ENCODE data around the gene ICA1. TPM values are rescaled to one million over a fixed set of nuclear protein-coding genes. Genes with fewer than 3 reads are reported as not detected.

Gene ICA1
- total RNA-seq, 1 donor, result 4.3 TPM

DNA sequence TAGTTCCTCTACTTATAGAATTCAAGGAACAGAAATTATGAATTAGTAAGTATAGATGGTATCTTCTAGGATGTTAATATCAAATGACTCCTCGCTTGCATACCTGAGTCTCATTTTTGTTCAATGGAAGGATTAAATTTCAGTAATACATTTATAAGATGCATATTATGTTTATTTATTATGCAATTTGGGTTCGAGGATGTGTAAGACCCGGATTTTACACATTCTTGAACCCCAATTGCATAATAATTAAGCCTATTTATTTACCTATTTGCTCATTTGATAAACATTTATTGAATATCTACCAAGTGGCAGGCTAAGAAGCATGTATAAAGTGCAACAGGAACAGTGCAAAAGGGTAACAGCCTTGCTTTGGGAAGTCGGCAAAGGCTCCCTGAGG lies 52.6 kb downstream of the ICA1 start:
- H3K4me3 ChIP-seq (ENCODE audit: low read depth, low read length), result no peak overlapping the region
- TF ChIP-seq, protein P1, sequence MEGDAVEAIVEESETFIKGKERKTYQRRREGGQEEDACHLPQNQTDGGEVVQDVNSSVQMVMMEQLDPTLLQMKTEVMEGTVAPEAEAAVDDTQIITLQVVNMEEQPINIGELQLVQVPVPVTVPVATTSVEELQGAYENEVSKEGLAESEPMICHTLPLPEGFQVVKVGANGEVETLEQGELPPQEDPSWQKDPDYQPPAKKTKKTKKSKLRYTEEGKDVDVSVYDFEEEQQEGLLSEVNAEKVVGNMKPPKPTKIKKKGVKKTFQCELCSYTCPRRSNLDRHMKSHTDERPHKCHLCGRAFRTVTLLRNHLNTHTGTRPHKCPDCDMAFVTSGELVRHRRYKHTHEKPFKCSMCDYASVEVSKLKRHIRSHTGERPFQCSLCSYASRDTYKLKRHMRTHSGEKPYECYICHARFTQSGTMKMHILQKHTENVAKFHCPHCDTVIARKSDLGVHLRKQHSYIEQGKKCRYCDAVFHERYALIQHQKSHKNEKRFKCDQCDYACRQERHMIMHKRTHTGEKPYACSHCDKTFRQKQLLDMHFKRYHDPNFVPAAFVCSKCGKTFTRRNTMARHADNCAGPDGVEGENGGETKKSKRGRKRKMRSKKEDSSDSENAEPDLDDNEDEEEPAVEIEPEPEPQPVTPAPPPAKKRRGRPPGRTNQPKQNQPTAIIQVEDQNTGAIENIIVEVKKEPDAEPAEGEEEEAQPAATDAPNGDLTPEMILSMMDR (IDR thresholded peaks at IDR 0.05; ENCODE audit: insufficient read depth, low read depth, low read length), result no peak
- DNase-seq (ENCODE audit: low read depth), result no peak

DNA sequence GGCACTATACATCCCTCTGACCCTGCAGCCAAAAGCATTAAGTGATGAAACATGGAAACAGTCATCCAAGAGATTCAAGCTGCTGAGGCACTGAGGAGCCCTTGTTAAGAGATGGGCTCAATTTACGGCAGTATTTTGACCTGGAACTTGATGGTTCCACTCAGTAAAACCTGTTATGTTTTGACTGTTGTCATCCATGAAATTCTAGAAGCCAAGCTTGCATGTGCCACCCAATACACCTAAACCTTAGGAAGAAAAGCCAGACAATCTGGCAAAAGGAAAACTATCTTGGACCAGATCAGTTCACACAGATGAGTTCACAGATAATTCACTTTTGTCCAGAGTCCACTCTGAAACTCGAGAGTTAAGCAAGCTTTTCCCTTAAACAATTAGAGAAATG lies 53.2 kb downstream of the ICA1 start:
- no peak overlapping the region for H3K4me3 ChIP-seq (ENCODE audit: low read depth, low read length)
- no peak for DNase-seq (ENCODE audit: low read depth)
- TF ChIP-seq, protein P1 (IDR thresholded peaks at IDR 0.05; ENCODE audit: insufficient read depth, low read depth, low read length), result no peak

DNA sequence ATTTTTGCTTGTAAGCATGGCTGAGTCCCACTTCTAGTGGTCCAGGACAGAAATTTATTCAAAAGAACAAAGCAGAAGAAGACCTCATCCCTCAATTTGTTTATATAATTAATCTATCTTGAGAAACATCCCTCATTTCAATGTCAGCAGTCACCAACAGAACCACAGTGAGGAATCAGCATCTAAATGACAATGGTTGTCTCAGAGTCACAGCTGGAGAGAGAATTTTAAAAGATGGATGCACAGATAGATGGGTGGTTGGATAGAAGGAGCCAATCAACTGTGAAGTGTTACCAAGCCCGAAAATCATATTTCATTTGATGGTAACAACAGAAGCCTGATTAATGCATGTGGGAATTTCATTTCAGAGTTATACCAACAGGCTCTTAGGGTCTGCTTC lies 55.0 kb downstream of the ICA1 start:
- no peak for DNase-seq (ENCODE audit: low read depth)
- TF ChIP-seq, protein P1 (IDR thresholded peaks at IDR 0.05; ENCODE audit: insufficient read depth, low read depth, low read length), result no peak
- H3K4me3 ChIP-seq (ENCODE audit: low read depth, low read length), result no peak overlapping the region

DNA sequence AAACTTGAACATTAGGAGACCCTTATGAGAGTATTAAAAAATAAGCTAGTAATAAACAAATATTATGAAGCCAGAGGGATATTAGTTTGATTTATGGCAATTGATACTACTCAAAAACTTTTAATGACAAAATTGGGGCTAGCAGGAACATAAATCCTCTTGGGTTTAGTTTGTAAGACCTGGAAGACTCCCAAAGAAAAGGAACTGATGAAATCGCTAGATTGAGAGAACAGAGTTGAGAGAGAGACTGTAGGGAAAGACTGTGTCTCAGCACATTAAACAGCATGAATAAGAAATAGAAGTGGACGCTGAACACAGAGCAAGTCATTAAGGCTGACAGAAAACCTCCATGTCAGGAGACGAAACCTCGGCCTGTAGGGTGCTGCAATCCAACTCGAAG lies 56.4 kb downstream of the ICA1 start:
- no peak for DNase-seq (ENCODE audit: low read depth)
- no peak overlapping the region for H3K4me3 ChIP-seq (ENCODE audit: low read depth, low read length)
- TF ChIP-seq, protein P1 (IDR thresholded peaks at IDR 0.05; ENCODE audit: insufficient read depth, low read depth, low read length), result no peak

DNA sequence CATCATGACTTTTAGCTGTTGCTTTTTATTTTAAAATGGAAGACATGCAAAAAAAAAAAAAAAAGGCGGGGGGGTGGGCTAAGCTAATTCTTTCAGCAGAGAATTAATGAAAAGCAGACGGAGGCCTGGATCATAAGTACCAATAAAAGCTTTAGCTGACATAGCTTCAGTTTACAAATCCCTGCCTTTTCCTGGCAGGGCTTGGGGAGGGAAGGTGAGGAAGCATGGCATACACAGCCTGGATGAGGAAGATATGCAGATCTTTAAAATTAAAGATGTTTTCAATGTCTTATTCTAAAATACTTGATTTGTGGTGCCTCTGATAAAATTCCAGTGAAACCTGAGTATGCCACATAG lies 57.0 kb downstream of the ICA1 start:
- DNase-seq (ENCODE audit: low read depth), result no peak
- TF ChIP-seq, protein P1 (IDR thresholded peaks at IDR 0.05; ENCODE audit: insufficient read depth, low read depth, low read length), result no peak
- H3K4me3 ChIP-seq (ENCODE audit: low read depth, low read length), result no peak overlapping the region

DNA sequence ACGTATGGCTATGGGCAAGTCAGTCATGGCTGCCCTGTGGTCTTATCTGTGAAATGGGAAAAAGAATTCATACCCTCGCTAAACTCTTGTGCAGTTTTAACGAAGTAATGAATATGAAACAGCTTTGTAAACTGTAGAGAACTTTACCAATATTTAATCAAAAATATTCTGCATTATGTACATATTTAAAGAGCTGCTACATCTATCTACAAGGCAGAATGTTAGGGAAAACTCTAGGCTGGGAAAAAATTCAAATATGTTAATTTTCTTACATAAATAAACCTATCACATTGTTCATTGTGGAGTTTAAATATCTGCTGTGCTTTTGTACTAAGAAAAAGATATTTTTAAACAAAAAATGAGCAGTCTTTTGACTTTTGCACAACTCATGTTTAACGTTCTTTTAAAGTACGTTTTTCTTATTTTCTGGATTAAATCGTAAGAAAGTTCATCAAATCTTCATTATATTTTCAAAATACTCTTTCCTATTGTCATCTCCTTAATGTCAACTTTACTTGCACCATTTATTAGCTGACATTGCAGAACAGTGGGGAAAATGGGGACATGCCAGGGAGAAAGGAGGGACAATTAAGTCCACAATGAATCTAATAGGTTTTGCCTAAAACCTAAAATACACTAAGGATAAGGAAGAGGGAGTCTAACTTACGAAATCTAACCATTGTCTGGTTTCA lies 57.5 kb downstream of the ICA1 start:
- TF ChIP-seq, protein P1 (IDR thresholded peaks at IDR 0.05; ENCODE audit: insufficient read depth, low read depth, low read length), result no peak
- no peak for DNase-seq (ENCODE audit: low read depth)
- H3K4me3 ChIP-seq (ENCODE audit: low read depth, low read length), result no peak overlapping the region

DNA sequence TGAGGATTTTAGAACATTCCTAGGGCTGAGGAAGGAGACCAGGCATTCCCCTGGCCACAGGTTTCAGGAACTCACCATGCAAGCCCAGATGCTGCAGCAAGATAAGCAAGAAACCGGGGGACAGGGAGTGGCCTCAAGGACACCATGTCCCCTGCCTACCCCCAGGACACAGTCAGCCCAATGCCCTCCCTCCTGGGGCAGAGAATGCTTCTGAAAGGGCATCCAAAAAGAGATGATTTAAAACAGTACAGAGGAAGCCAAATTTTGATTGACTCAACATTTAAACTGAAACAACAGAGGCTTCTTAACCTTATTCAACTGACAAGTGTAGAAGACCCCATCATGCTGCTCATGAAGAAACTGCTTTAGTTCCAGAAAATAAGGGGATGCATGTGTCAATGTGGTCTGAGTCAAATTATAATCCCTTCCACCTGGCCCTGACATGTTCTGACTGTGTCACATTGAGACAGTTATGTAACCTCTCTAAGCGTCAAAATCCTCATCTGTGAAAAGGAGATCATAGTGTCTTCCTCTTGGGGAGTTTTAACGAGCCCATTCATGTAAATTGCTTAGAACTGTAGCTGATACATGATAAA lies 60.0 kb downstream of the ICA1 start:
- TF ChIP-seq, protein P1 (IDR thresholded peaks at IDR 0.05; ENCODE audit: insufficient read depth, low read depth, low read length), result no peak
- no peak overlapping the region for H3K4me3 ChIP-seq (ENCODE audit: low read depth, low read length)
- DNase-seq (ENCODE audit: low read depth), result no peak
